Measurements from ENCODE around the gene DOCK3. TPM values are rescaled to one million over a fixed set of nuclear protein-coding genes. Genes with fewer than 3 reads are reported as not detected.
"Not testable (repeated sequence)": the region's sequence is repeated elsewhere in the genome, so short reads cannot be mapped to it uniquely, and the experiment has no call there.

Gene DOCK3
- total and polyA plus RNA-seq, 2 donors: 0.66 to 1.7 TPM

DNA sequence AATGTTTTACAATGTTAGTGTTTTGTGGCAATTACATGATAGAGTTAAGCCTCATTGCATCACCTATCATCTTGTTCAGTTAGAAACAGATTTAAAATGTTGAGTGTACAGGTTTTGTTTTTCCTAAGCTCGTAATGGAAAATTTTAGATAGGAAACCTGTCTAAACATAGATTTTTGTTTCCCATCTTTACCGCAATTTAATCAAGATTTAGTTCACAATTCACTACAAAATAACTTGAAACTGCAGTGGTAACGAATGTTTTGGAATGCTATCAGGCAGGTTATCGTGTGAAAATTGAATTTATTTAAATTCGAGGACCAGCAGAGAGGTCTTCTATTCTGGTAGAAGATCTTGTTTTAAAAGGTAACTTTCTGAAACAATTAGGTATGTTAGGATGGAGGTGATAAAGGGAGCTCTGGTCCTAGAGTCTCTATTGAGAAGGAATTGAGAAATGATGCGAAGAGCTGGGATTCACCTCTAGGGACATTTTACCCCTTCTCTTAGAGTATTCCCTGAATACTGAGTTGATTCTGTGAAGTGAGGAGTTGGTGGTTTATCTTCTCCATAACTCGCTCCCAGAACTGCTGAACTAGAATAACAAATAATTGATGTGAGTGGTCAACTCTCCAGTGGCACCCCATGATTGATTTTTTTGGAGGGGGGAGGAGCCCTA is 1.4 kb downstream of the DOCK3 start:
- H3K27ac ChIP-seq (ENCODE audit: low read depth): no peak overlapping the region
- 79% methylated on average over 7 of the region's 7 CpGs for WGBS
- H3K36me3 ChIP-seq (ENCODE audit: insufficient read depth): no peaks in the 10 kb centered on the region
- DNase-seq (ENCODE audit: extremely low spot score): no peak
- H3K4me3 ChIP-seq (ENCODE audit: low read depth, low read length): no peak overlapping the region
- peaks cover 2% of the 10 kb centered on the region for H3K4me1 ChIP-seq (ENCODE audit: insufficient read depth)

GRCh38 chr3:50687127-50687751 is 12.5 kb downstream of the DOCK3 start:
- Histone ChIP-seq H3K36me3 (ENCODE audit: insufficient read depth) (no peaks in the 10 kb centered on the region), H3K4me1 (ENCODE audit: insufficient read depth) (no peaks in the 10 kb centered on the region), H3K4me3 (ENCODE audit: low read depth, low read length) (no peak overlapping the region), H3K27ac (ENCODE audit: low read depth) (no peak overlapping the region)
- no peak for DNase-seq (ENCODE audit: extremely low spot score)
- 69% methylated on average over 7 of the region's 7 CpGs for WGBS

DNA sequence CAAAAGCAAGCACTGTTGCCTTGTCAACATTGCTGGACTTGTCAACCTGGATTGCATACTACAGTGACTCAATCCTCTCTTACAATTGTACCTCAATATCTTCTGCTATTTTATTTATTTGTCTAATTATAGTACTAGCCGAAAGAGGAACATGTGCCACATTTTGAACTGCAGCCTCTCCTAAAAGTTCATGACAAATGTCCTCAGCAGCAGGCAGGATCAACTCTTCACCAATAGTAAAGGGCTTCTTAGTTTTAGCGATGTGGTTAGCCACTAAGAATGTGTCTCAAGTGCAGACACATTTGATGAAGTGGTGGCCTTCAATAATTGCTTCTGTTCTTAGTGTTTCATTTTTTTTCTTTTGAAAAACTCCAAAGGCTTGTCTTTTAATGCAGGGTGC is 13.2 kb downstream of the DOCK3 start:
- H3K36me3 ChIP-seq (ENCODE audit: insufficient read depth): no peaks in the 10 kb centered on the region
- no peaks in the 10 kb centered on the region for H3K4me1 ChIP-seq (ENCODE audit: insufficient read depth)
- H3K27ac ChIP-seq (ENCODE audit: low read depth): no peak overlapping the region
- no peak overlapping the region for H3K4me3 ChIP-seq (ENCODE audit: low read depth, low read length)
- WGBS: 89% methylated on average over 2 of the region's 2 CpGs
- no peak for DNase-seq (ENCODE audit: extremely low spot score)

DNA sequence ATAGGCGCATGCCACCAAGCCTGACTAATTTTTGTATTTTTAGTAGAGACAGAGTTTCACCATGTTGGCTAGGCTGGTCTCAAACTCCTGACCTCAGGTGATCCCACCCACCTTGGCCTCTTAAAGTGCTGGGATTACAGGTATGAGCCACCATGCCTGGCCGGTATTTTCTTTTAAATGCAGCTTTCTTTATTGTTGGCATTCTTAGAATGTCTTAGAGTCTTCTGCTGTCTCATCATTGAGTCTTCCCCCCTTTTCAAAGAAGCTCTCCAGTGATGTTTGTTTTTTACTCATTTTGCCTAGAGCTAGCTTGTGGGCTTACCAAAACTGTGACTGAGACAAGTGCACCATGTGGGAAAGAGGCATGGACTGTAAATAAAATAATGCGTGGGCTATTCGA is 13.9 kb downstream of the DOCK3 start:
- H3K4me1 ChIP-seq (ENCODE audit: insufficient read depth); H3K36me3 ChIP-seq (ENCODE audit: insufficient read depth); H3K4me3 ChIP-seq (ENCODE audit: low read depth, low read length); H3K27ac ChIP-seq (ENCODE audit: low read depth); DNase-seq (ENCODE audit: extremely low spot score): not testable (repeated sequence)
- WGBS: 89% methylated on average over 4 of the region's 4 CpGs

- Histone ChIP-seq H3K36me3 (ENCODE audit: insufficient read depth) (no peaks in the 10 kb centered on the region), H3K4me3 (ENCODE audit: low read depth, low read length) (no peak overlapping the region), H3K27ac (ENCODE audit: low read depth) (no peak overlapping the region), H3K4me1 (ENCODE audit: insufficient read depth) (no peaks in the 10 kb centered on the region)
- WGBS: 36% methylated on average over 6 of the region's 6 CpGs
- no peak for DNase-seq (ENCODE audit: extremely low spot score)
Observed at GRCh38 chr3:50689558-50689957, 14.8 kb downstream of the DOCK3 start.

- Histone ChIP-seq H3K4me1 (ENCODE audit: insufficient read depth) (no peaks in the 10 kb centered on the region), H3K36me3 (ENCODE audit: insufficient read depth) (no peaks in the 10 kb centered on the region), H3K27ac (ENCODE audit: low read depth) (no peak overlapping the region), H3K4me3 (ENCODE audit: low read depth, low read length) (no peak overlapping the region)
- DNase-seq (ENCODE audit: extremely low spot score): no peak
- WGBS: 79% methylated on average over 2 of the region's 2 CpGs
Observed at GRCh38 chr3:50695031-50695430, 20.3 kb downstream of the DOCK3 start.

GRCh38 chr3:50696276-50696675 is 21.5 kb downstream of the DOCK3 start:
- Histone ChIP-seq H3K4me3 (ENCODE audit: low read depth, low read length) (no peak overlapping the region), H3K27ac (ENCODE audit: low read depth) (no peak overlapping the region), H3K36me3 (ENCODE audit: insufficient read depth) (no peaks in the 10 kb centered on the region), H3K4me1 (ENCODE audit: insufficient read depth) (no peaks in the 10 kb centered on the region)
- DNase-seq (ENCODE audit: extremely low spot score): no peak
- 90% methylated on average over 3 of the region's 3 CpGs for WGBS

DNA sequence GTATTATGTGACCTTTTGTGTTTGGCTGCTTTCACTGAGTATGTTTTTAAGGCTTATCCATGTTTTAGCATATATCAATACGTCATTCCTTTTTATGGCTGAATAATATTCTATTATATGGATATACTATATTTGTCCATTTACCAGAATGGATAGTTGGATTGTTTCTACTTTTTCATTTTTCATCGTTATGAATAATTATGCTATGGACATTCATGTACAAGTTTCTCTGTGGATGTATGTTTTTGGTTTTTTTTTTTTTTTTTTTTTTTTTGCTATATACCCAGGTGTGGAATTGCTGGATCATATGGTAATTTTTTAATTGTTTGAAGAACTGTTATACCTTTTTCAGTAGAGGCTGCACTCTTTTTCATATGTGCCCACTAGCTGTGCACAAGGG is 23.5 kb downstream of the DOCK3 start:
- no peaks in the 10 kb centered on the region for H3K36me3 ChIP-seq (ENCODE audit: insufficient read depth)
- no peak overlapping the region for H3K4me3 ChIP-seq (ENCODE audit: low read depth, low read length)
- H3K4me1 ChIP-seq (ENCODE audit: insufficient read depth): no peaks in the 10 kb centered on the region
- H3K27ac ChIP-seq (ENCODE audit: low read depth): no peak overlapping the region
- DNase-seq (ENCODE audit: extremely low spot score): no peak
- 96% methylated on average over 2 of the region's 2 CpGs for WGBS

DNA sequence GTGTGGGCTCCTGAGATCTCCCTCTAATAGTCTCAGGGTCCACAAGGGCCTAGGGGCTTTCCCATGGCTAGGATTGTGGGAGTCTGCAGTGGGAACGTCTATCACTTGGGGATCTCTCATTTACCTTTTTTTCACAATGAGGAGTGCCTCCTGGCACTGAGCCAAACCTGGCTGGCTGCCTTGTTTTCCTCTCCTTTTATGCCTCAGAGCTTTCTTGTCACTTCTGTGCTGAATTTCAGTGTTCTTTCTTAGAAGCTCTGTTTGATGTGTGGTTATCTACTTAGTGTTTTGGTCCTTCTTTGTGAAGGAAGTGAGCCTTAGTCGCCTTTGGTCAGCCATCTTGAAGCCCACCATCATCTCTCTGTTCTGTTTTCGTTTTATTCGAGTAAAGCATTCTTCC is 33.9 kb downstream of the DOCK3 start:
- Histone ChIP-seq H3K4me1 (ENCODE audit: insufficient read depth) (no peaks in the 10 kb centered on the region), H3K4me3 (ENCODE audit: low read depth, low read length) (no peak overlapping the region), H3K36me3 (ENCODE audit: insufficient read depth) (no peaks in the 10 kb centered on the region), H3K27ac (ENCODE audit: low read depth) (no peak overlapping the region)
- peak; percentile 11 for DNase-seq (ENCODE audit: extremely low spot score)
- WGBS: 50% methylated on average over 4 of the region's 4 CpGs

DNA sequence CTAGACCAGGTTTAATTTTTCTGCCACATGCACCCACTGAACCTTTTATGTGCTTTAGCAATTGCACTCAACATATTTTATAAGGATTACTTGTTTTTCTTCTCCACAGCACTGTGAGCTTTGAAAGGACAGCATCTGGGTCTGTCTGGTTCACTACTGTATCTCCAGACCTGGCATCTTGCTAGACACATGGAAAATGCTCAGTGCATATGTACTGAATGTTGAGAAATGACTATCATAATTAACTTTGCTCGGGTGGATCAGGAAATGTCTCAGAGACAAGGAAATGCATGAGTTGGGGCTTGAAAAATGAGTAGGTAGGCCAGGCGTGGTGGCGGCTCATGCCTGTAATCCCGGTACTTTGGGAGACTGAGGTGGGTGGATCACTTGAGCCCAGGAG is 40.2 kb downstream of the DOCK3 start:
- no peak overlapping the region for H3K4me3 ChIP-seq (ENCODE audit: low read depth, low read length)
- no peak for DNase-seq (ENCODE audit: extremely low spot score)
- WGBS: 58% methylated on average over 4 of the region's 4 CpGs
- H3K27ac ChIP-seq (ENCODE audit: low read depth): no peak overlapping the region
- no peaks in the 10 kb centered on the region for H3K4me1 ChIP-seq (ENCODE audit: insufficient read depth)
- no peaks in the 10 kb centered on the region for H3K36me3 ChIP-seq (ENCODE audit: insufficient read depth)

- Histone ChIP-seq H3K4me1 (ENCODE audit: insufficient read depth) (no peaks in the 10 kb centered on the region), H3K4me3 (ENCODE audit: low read depth, low read length) (no peak overlapping the region), H3K36me3 (ENCODE audit: insufficient read depth) (no peaks in the 10 kb centered on the region), H3K27ac (ENCODE audit: low read depth) (no peak overlapping the region)
- 82% methylated on average over 4 of the region's 4 CpGs for WGBS
- no peak for DNase-seq (ENCODE audit: extremely low spot score)
Observed at GRCh38 chr3:50724831-50725230, 50.1 kb downstream of the DOCK3 start.

DNA sequence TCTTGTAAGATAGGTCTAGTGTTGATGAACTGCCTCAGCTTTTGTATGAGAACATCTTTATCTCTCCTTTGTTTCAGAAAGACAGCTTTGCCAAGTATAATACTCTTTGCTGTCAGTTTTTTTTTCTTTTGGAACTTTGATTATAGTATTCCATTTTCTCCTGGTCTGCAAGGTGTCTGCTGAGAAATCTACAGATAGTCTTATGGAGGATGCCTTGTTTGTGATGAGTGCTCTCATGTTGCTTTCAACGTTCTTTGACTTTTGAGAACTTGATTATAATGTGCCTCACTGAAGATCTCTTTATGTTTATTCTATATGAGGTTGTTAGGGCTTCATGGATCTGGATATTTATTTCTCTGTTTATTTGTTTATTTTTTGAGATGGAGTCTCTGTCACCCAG is 60.3 kb downstream of the DOCK3 start:
- H3K36me3 ChIP-seq (ENCODE audit: insufficient read depth): no peaks in the 10 kb centered on the region
- H3K27ac ChIP-seq (ENCODE audit: low read depth): no peak overlapping the region
- WGBS: 0% methylated on average over 1 of the region's 1 CpG
- H3K4me1 ChIP-seq (ENCODE audit: insufficient read depth): no peaks in the 10 kb centered on the region
- DNase-seq (ENCODE audit: extremely low spot score): no peak
- H3K4me3 ChIP-seq (ENCODE audit: low read depth, low read length): no peak overlapping the region

GRCh38 chr3:50737193-50737905 is 62.6 kb downstream of the DOCK3 start:
- no peaks in the 10 kb centered on the region for H3K4me1 ChIP-seq (ENCODE audit: insufficient read depth)

GRCh38 chr3:50737906-50738598 is 63.3 kb downstream of the DOCK3 start:
- Histone ChIP-seq H3K27ac (ENCODE audit: low read depth) (no peak overlapping the region), H3K4me1 (ENCODE audit: insufficient read depth) (no peaks in the 10 kb centered on the region), H3K36me3 (ENCODE audit: insufficient read depth) (no peaks in the 10 kb centered on the region), H3K4me3 (ENCODE audit: low read depth, low read length) (no peak overlapping the region)
- WGBS: 76% methylated on average over 6 of the region's 6 CpGs
- DNase-seq (ENCODE audit: extremely low spot score): no peak

More at GRCh38 chr3:50737193-50737905, 62.6 kb downstream of the DOCK3 start:
- no peak overlapping the region for H3K27ac ChIP-seq (ENCODE audit: low read depth)
- DNase-seq (ENCODE audit: extremely low spot score): no peak
- WGBS: 85% methylated on average over 1 of the region's 1 CpG
- no peaks in the 10 kb centered on the region for H3K36me3 ChIP-seq (ENCODE audit: insufficient read depth)
- no peak overlapping the region for H3K4me3 ChIP-seq (ENCODE audit: low read depth, low read length)

Data from urinary bladder (tissue), 4 donors.